Sigmoid colon (tissue), 4 donors: ENCODE results near the gene BBX.

Experiments
- EP300 ChIP-seq, 4 donors: sonication (generic); formaldehyde crosslinking; IDR thresholded peaks; one replicate each; pipeline ENCODE4 v1.6.1; 2017; ENCODE audit warnings: antibody characterized with exemption in 4 of 4
- POLR2A ChIP-seq, 2 donors: fragments of 450-650 bp; IDR thresholded peaks; one replicate each; pipeline ENCODE4 v1.6.1; 2016; ENCODE audit warnings: antibody characterized with exemption in 2 of 2, mild to moderate bottlenecking in 2 of 2, moderate library complexity in 2 of 2
- POLR2AphosphoS5 ChIP-seq, 4 donors: sonication (generic); formaldehyde crosslinking; IDR thresholded peaks; one replicate each; pipeline ENCODE4 v1.6.1; 2017; ENCODE audit warnings: antibody characterized with exemption in 4 of 4
- TF ChIP-seq, protein P1 (sequence below), 4 experiments: fragments of 450-650 bp in 3 of 4; fragments of 200-600 bp in 1 of 4; IDR thresholded peaks; one replicate each; pipeline ENCODE4 v1.5.1; 2016 to 2019; ENCODE audit warnings: antibody characterized with exemption in 4 of 4, mild to moderate bottlenecking in 3 of 4, moderate library complexity in 2 of 4

DNA sequence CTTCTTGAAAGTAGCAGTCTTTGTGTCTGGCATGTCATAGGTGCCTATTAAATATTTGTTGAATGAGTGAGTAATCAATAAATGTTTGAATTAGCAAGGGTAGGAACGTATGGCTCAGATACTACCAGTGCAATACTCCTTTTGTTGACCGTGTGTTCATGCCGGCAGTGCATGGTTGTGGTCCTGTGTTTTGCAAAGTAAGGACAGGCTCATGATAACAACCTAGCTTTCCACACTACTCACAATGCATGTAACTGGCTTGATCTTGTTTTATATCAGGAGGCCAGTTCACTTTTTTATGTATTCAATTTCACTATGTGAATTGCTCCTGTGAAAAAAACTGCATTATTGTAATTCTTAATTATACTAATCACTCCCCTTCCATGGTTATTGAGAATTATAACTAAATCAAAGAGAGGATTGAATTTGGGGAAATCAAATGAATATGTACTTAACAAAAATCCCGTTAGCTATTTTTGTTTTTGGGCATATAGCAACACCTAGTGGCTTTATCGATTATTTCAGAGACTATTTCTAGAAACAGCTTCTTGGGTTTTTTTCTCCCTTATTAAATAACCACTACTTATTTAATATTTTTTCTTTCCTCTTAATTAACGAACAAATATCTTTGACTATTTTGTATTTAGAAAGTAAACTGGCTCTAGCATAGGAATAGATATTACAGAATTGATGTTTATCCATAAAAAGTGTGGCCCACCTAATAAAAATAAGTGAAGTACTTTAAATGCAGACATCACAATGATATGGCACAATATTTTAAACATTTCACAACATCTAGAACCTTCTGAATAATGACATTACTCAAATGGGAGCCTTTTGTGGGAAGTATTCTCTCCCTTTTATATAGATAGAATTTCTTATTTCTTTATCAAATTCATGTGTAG lies 218.5 kb downstream of the BBX start:
- no peak for TF ChIP-seq POLR2A (IDR thresholded peaks at IDR 0.05)
- TF ChIP-seq, protein P1, sequence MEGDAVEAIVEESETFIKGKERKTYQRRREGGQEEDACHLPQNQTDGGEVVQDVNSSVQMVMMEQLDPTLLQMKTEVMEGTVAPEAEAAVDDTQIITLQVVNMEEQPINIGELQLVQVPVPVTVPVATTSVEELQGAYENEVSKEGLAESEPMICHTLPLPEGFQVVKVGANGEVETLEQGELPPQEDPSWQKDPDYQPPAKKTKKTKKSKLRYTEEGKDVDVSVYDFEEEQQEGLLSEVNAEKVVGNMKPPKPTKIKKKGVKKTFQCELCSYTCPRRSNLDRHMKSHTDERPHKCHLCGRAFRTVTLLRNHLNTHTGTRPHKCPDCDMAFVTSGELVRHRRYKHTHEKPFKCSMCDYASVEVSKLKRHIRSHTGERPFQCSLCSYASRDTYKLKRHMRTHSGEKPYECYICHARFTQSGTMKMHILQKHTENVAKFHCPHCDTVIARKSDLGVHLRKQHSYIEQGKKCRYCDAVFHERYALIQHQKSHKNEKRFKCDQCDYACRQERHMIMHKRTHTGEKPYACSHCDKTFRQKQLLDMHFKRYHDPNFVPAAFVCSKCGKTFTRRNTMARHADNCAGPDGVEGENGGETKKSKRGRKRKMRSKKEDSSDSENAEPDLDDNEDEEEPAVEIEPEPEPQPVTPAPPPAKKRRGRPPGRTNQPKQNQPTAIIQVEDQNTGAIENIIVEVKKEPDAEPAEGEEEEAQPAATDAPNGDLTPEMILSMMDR (IDR thresholded peaks at IDR 0.05), result peak in 3 of 4 experiments; percentile 32 to 47 (median 34)
- TF ChIP-seq EP300 (IDR thresholded peaks at IDR 0.05), result no peak
- no peak for TF ChIP-seq POLR2AphosphoS5 (IDR thresholded peaks at IDR 0.05)
